ENCODE data around the gene SARS2. TPM values are rescaled to one million over a fixed set of nuclear protein-coding genes. Genes with fewer than 3 reads are reported as not detected.

SARS2 gene
- total and polyA plus RNA-seq, 4 donors, result 5.9 to 72.4 (median 11.7) TPM

GRCh38 chr19:38915329-38916321 is 14.9 kb downstream of the SARS2 start:
- no peaks in the 10 kb centered on the region for H3K4me1 ChIP-seq (ENCODE audit: control insufficient read depth in 1 of 2, insufficient read depth in 2 of 2, low read length in 2 of 2)

GRCh38 chr19:38913958-38914357 is 16.6 kb downstream of the SARS2 start:
- Histone ChIP-seq H3K27me3 (ENCODE audit: control insufficient read depth in 1 of 2, insufficient read depth in 2 of 2, low read length in 1 of 2) (no peaks in the 10 kb centered on the region), H3K4me3 (ENCODE audit: low read length in 2 of 2) (no peak overlapping the region), H3K36me3 (ENCODE audit: control insufficient read depth in 1 of 2, insufficient read depth in 2 of 2, low read length in 1 of 2) (no peaks in the 10 kb centered on the region), H3K27ac (ENCODE audit: low read depth in 1 of 2, low read length in 2 of 2) (no peak overlapping the region), H3K4me1 (ENCODE audit: control insufficient read depth in 1 of 2, insufficient read depth in 2 of 2, low read length in 2 of 2) (no peaks in the 10 kb centered on the region), H3K9me3 (ENCODE audit: control insufficient read depth, low read length) (no peaks in the 10 kb centered on the region)
- WGBS, 2 donors, result 94 to 96% methylated on average over 8 of the region's 8 CpGs
- ATAC-seq (ENCODE audit: low FRiP score) (no peak), DNase-seq (peak in 1 of 2 donors; percentile 63)
- intact Hi-C loops (cut with DNase I), result no loop called here

More at GRCh38 chr19:38915329-38916321, 14.9 kb downstream of the SARS2 start:
- no peaks in the 10 kb centered on the region for H3K27me3 ChIP-seq (ENCODE audit: control insufficient read depth in 1 of 2, insufficient read depth in 2 of 2, low read length in 1 of 2)
- DNase-seq (peak in 1 of 2 donors; percentile 73), ATAC-seq (ENCODE audit: low FRiP score) (no peak)
- no peaks in the 10 kb centered on the region for H3K36me3 ChIP-seq (ENCODE audit: control insufficient read depth in 1 of 2, insufficient read depth in 2 of 2, low read length in 1 of 2)
- WGBS, 2 donors, result 91% methylated on average over 42 to 44 of the region's 44 CpGs
- H3K9me3 ChIP-seq (ENCODE audit: control insufficient read depth, low read length), result no peaks in the 10 kb centered on the region
- H3K4me3 ChIP-seq (ENCODE audit: low read length in 2 of 2), result no peak overlapping the region
- intact Hi-C loops (cut with DNase I), result no loop called here
- H3K27ac ChIP-seq (ENCODE audit: low read depth in 1 of 2, low read length in 2 of 2), result no peak overlapping the region

DNA sequence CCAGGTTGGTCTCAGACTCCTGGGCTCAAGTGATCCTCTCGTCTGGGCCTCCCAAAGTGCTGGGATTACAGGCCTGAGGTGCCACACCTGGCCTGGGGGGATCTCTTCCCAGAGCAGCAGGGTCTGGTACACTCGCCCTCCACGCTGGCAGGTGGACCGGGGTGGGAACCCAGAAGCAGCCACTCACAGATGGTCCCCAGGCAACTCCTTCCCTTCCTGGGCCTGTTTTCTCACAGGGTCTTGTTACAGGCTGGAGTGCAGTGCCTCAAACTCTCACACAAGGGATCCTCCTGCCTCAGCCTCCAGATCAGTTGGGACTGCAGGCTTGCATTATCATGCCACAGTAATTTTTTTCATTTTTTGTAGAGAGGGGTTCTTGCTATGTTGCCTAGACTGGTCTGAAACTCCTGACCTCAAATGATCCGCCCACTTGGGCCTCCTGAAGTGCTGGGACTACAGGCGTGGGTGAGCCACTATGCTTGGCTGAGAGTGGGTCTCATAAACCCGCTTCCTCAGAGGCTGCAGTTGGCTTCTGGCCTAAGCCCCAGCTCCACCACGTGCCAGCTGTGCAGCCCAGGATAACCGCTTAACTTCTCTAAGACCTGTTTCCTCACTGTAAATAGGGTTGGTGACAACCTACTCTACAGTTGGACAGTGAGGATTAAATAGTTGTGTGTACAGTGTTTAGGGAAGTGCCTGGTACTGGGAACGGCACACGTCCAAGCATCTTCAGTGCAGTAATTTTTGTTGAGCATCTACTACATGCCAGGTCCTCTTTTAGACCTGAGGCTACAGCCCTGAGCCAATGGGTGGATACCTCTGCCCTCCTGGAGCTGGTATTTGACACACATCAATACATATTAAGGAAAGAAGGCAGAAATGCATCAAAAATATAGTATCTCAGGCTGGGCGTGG is 17.7 kb downstream of the SARS2 start:
- H3K27ac ChIP-seq (ENCODE audit: low read depth in 1 of 2, low read length in 2 of 2), result no peak overlapping the region
- WGBS, 2 donors, result 76 to 77% methylated on average over 12 of the region's 12 CpGs
- ATAC-seq (ENCODE audit: low FRiP score) (no peak), DNase-seq (no peak)
- H3K36me3 ChIP-seq (ENCODE audit: control insufficient read depth in 1 of 2, insufficient read depth in 2 of 2, low read length in 1 of 2), result no peaks in the 10 kb centered on the region
- no peaks in the 10 kb centered on the region for H3K9me3 ChIP-seq (ENCODE audit: control insufficient read depth, low read length)
- H3K4me3 ChIP-seq (ENCODE audit: low read length in 2 of 2), result no peak overlapping the region
- intact Hi-C loops (cut with DNase I), result no loop called here
- H3K4me1 ChIP-seq (ENCODE audit: control insufficient read depth in 1 of 2, insufficient read depth in 2 of 2, low read length in 2 of 2), result no peaks in the 10 kb centered on the region
- H3K27me3 ChIP-seq (ENCODE audit: control insufficient read depth in 1 of 2, insufficient read depth in 2 of 2, low read length in 1 of 2), result no peaks in the 10 kb centered on the region

- Histone ChIP-seq H3K4me1 (ENCODE audit: control insufficient read depth in 1 of 2, insufficient read depth in 2 of 2, low read length in 2 of 2) (no peaks in the 10 kb centered on the region), H3K9me3 (ENCODE audit: control insufficient read depth, low read length) (no peaks in the 10 kb centered on the region), H3K27ac (ENCODE audit: low read depth in 1 of 2, low read length in 2 of 2) (no peak overlapping the region), H3K27me3 (ENCODE audit: control insufficient read depth in 1 of 2, insufficient read depth in 2 of 2, low read length in 1 of 2) (no peaks in the 10 kb centered on the region), H3K36me3 (ENCODE audit: control insufficient read depth in 1 of 2, insufficient read depth in 2 of 2, low read length in 1 of 2) (peaks cover 0 to 2% of the 10 kb centered on the region in 2 donors), H3K4me3 (ENCODE audit: low read length in 2 of 2) (no peak overlapping the region)
- intact Hi-C loops (cut with DNase I), result no loop called here
- DNase-seq (no peak), ATAC-seq (ENCODE audit: low FRiP score) (peak; percentile 17)
- 47% methylated on average over 16 of the region's 16 CpGs for WGBS, 2 donors
These were observed 19.1 kb downstream of the SARS2 start for GRCh38 chr19:38911388-38912001.

GRCh38 chr19:38910488-38910887 is 20.1 kb downstream of the SARS2 start:
- no peak overlapping the region for H3K4me3 ChIP-seq (ENCODE audit: low read length in 2 of 2)
- H3K36me3 ChIP-seq (ENCODE audit: control insufficient read depth in 1 of 2, insufficient read depth in 2 of 2, low read length in 1 of 2), result peaks cover 0 to 2% of the 10 kb centered on the region in 2 donors
- ATAC-seq (ENCODE audit: low FRiP score) (no peak), DNase-seq (no peak)
- intact Hi-C loops (cut with DNase I), result no loop called here
- H3K27me3 ChIP-seq (ENCODE audit: control insufficient read depth in 1 of 2, insufficient read depth in 2 of 2, low read length in 1 of 2), result no peaks in the 10 kb centered on the region
- 91 to 92% methylated on average over 8 to 12 of the region's 12 CpGs for WGBS, 2 donors
- H3K9me3 ChIP-seq (ENCODE audit: control insufficient read depth, low read length), result no peaks in the 10 kb centered on the region
- H3K27ac ChIP-seq (ENCODE audit: low read depth in 1 of 2, low read length in 2 of 2), result no peak overlapping the region
- H3K4me1 ChIP-seq (ENCODE audit: control insufficient read depth in 1 of 2, insufficient read depth in 2 of 2, low read length in 2 of 2), result no peaks in the 10 kb centered on the region

DNA sequence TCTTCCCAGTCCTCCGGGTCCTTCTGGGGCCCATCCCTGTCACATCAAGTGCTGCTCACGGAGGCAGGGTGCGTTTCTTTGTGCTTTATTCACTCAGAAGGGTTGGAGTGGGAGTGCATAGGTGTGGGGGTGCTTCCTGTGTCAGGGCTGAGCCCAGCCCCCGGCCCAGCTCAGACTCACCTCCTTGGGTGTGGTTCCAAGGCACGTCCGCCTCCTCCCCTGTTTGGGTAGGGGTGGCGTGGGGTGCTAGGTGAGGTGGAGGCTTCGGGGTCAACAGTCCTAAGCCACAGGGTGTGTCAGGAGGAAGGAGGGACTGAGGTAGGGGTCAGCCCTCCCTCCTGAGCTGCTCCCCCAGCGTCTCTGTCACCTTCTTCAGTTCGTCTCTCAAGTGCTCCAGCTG is 21.7 kb downstream of the SARS2 start:
- ATAC-seq (ENCODE audit: low FRiP score) (no peak), DNase-seq (no peak)
- intact Hi-C loops (cut with DNase I), result no loop called here
- Histone ChIP-seq H3K36me3 (ENCODE audit: control insufficient read depth in 1 of 2, insufficient read depth in 2 of 2, low read length in 1 of 2) (peaks cover 0 to 8% of the 10 kb centered on the region in 2 donors), H3K27me3 (ENCODE audit: control insufficient read depth in 1 of 2, insufficient read depth in 2 of 2, low read length in 1 of 2) (no peaks in the 10 kb centered on the region), H3K4me3 (ENCODE audit: low read length in 2 of 2) (no peak overlapping the region), H3K4me1 (ENCODE audit: control insufficient read depth in 1 of 2, insufficient read depth in 2 of 2, low read length in 2 of 2) (no peaks in the 10 kb centered on the region), H3K9me3 (ENCODE audit: control insufficient read depth, low read length) (no peaks in the 10 kb centered on the region), H3K27ac (ENCODE audit: low read depth in 1 of 2, low read length in 2 of 2) (no peak overlapping the region)
- WGBS, 2 donors, result 78 to 84% methylated on average over 10 of the region's 10 CpGs

DNA sequence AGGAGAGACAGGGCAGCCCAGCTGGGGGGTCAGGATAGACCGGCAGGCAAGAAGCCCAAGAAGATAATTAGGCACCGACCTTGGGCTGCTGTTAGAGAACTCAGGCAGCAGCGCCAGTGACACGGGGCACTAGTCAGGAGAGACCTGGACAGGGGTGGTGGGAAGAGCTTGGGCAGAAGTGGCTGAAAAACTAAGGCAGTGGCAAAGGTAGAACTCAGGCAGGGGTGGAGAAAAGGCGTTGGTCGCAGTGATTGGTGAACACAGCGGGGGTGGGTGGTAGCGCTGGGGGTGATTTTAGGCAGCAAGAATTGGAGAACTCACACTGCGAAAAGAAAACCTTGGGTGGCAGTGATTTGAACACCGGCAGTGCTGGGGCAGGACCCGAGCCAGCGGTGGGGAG is 22.9 kb downstream of the SARS2 start:
- Histone ChIP-seq H3K4me1 (ENCODE audit: control insufficient read depth in 1 of 2, insufficient read depth in 2 of 2, low read length in 2 of 2) (no peaks in the 10 kb centered on the region), H3K36me3 (ENCODE audit: control insufficient read depth in 1 of 2, insufficient read depth in 2 of 2, low read length in 1 of 2) (peaks cover 0 to 8% of the 10 kb centered on the region in 2 donors), H3K27me3 (ENCODE audit: control insufficient read depth in 1 of 2, insufficient read depth in 2 of 2, low read length in 1 of 2) (no peaks in the 10 kb centered on the region), H3K27ac (ENCODE audit: low read depth in 1 of 2, low read length in 2 of 2) (no peak overlapping the region), H3K4me3 (ENCODE audit: low read length in 2 of 2) (no peak overlapping the region), H3K9me3 (ENCODE audit: control insufficient read depth, low read length) (no peaks in the 10 kb centered on the region)
- intact Hi-C loops (cut with DNase I), result no loop called here
- no peak for ATAC-seq (ENCODE audit: low FRiP score)
- WGBS, 2 donors, result 94 to 97% methylated on average over 12 of the region's 12 CpGs
- no peak for DNase-seq

DNA sequence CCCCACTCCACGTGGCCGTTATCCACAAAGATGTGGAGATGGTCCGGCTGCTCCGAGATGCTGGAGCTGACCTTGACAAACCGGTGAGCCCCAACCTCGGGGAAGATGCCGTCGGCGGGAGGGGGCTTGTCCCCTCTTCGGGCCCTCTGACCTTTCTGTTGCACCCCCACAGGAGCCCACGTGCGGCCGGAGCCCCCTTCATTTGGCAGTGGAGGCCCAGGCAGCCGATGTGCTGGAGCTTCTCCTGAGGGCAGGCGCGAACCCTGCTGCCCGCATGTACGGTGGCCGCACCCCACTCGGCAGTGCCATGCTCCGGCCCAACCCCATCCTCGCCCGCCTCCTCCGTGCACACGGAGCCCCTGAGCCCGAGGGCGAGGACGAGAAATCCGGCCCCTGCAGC is 23.3 kb downstream of the SARS2 start:
- ATAC-seq (ENCODE audit: low FRiP score) (no peak), DNase-seq (no peak)
- Histone ChIP-seq H3K4me3 (ENCODE audit: low read length in 2 of 2) (no peak overlapping the region), H3K4me1 (ENCODE audit: control insufficient read depth in 1 of 2, insufficient read depth in 2 of 2, low read length in 2 of 2) (no peaks in the 10 kb centered on the region), H3K36me3 (ENCODE audit: control insufficient read depth in 1 of 2, insufficient read depth in 2 of 2, low read length in 1 of 2) (peaks cover 0 to 8% of the 10 kb centered on the region in 2 donors), H3K27me3 (ENCODE audit: control insufficient read depth in 1 of 2, insufficient read depth in 2 of 2, low read length in 1 of 2) (no peaks in the 10 kb centered on the region), H3K9me3 (ENCODE audit: control insufficient read depth, low read length) (no peaks in the 10 kb centered on the region), H3K27ac (ENCODE audit: low read depth in 1 of 2, low read length in 2 of 2) (no peak overlapping the region)
- 93 to 94% methylated on average over 29 of the region's 29 CpGs for WGBS, 2 donors
- intact Hi-C loops (cut with DNase I), result no loop called here
